HG02642 (cell line): ENCODE measurements around the gene TMEM108.

Experiments
- ATAC-seq: cut with Tn5 transposase; IDR thresholded peaks from one replicate; pipeline ENCODE4 v1.9.1; 2021; ENCODE audit warnings: mild to moderate bottlenecking; ENCODE audit not compliant: unreplicated experiment, poor library complexity

TMEM108 gene

DNA sequence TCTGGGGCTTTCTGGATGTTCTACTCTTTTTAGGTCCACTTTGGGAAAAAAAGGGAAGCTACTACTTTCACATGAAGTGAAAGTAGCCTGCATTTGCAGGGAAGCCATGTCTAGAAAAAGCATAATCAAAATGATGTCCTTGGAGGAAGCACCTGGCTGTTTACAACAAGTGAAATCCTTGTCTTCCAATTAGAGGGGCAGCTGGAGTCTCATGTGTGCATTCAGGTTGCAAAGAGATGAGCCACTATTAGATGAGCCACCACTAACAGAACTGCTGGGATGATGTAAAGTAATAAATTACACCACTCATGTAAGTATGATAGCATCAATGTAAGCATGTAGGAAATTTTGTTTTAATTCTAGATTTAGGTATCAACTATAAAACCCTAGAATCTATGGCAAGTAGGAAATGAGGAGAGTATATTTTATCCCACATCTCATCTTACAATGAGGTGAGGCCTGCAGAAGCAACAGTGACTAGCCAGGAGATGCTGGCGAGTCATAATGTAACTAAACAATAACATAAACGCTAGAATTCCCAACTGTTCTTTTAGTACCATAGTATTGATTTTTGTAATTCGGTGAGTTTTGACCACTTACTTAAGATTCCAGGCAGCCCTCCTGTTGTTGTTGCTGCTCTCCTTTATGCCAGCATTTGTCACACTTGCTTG, 75.9 kb downstream of the TMEM108 start:
- ATAC-seq, result no peak

DNA sequence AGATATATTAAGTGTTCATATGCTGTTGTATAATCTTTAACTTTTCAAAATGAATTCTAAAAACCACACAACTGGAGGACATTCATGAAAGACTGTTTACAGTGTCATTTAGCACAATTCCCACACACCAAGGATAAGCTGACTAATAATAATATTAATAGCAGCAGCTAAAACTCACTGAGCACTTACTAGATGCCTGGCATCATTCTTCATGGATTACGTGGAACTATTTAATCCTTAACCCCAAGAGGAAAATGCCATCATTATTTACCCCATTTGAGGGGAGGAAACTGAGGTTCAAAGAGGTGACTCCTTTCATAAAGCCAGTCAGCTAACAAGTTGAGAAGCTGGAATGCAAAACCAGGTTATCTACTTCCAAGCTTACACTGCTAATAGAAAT, 77.0 kb downstream of the TMEM108 start:
- no peak for ATAC-seq

DNA sequence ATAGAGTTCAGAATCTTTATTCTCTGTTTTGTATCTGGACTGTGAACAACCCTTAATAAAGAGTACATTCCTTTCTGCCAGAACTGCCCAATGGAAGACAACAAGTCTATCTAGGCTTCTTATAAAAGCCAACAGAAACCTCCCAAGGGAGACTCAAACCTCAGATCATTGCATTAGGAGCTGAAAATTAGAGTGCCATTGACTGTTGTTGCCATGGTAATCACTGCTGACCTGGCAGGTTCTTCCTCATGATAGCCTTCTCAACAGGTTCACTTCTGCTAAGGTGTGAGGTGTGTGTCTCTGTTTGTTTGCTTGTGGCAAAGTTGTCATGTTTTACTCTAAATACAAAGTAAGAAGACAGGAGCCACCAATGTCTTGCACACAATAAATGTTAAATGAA, 79.2 kb downstream of the TMEM108 start:
- ATAC-seq, result no peak

DNA sequence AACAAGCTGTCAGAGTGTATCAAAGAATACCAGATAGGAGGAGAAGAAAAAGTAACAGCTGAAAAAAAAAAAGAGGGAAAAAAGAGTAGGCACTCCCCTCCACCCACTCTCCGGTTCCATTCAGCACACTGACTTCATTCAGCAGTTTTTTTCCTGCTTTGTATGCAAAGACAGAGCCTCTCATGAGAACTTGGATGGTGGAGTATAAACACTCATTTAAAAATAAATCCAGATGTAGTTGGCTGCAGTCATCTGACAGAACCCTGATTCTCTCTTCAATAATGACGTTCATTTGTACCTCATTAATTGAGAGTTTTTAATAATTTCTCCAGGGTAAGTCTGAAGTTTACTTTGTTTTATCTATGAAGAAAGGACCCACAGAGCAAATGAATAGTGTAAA, 81.0 kb downstream of the TMEM108 start:
- ATAC-seq, result no peak

DNA sequence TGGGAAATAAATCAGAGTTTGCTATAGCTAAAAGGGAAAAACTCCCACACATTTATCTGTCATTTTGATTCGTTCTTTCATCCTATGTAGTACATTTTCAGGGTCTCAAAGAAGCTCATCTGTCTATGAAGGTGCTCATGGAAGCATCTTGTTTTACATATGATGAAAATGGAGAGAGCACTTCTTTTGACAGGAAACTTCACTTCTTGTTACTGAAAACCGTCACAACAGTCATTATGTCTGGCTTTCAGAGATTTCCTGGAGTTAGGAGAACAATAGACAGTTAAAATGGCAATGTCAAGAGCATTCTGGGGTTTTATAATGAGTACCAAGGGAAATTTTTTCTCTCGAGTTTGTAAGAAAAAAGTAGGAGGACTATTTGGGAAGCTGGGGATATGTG, 83.3 kb downstream of the TMEM108 start:
- ATAC-seq, result no peak

DNA sequence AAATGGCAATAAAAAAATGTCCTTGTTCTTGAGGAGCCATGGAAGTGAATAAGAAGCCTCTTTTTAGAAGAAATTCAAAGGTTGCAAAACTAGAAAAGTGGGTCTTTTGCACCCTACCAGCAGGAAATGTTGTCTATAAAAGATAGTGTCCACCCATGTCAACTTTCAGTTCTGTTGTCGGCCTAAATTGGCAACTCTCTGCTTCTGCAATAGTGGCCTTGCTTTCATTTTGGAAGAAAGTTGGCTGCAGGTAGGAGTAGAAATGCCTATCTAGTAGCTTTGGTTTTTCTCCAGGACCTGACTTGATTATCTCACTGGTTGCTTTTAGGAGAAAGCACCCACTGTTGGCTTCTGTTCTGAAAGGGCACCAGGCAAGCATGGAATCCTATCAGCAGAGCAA, 85.4 kb downstream of the TMEM108 start:
- no peak for ATAC-seq

DNA sequence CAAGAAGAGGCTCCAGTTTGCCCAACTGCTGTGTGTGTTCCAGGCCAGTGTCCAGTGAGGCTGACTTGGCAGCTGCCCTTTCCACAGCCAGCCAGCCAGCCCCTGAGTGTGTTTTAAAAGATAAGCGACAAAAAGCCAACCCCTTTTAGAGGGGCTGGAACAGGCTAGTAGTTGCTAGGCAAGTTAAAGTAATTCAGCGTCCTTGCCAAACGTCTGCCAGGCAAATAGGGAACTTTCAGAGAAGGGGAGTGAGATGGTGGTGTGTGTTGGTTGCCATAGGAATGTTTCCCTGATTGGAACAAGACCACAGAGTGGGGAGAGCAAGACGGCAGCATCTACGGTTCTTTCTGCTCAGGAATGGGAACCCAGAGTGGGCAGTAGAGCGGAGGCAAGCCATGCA, 86.3 kb downstream of the TMEM108 start:
- no peak for ATAC-seq

DNA sequence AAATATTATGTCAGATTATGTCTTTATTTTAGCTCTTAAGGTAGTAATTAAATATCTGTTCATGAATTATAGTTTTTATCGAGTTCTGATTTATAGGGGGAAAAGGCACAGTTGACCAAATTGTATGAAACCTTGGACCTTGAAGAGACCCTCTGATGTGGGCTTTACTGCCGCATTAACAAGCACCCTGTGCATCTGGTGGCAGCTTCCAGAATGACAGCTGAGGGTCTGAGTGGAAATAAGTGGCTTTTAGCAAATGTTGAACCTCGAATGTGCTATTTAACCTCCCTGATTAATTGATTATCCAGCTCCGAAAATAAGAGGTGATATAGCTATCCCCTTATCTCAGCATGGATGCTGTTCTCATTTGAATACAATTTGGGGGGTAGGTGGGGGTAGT, 87.0 kb downstream of the TMEM108 start:
- ATAC-seq, result no peak

DNA sequence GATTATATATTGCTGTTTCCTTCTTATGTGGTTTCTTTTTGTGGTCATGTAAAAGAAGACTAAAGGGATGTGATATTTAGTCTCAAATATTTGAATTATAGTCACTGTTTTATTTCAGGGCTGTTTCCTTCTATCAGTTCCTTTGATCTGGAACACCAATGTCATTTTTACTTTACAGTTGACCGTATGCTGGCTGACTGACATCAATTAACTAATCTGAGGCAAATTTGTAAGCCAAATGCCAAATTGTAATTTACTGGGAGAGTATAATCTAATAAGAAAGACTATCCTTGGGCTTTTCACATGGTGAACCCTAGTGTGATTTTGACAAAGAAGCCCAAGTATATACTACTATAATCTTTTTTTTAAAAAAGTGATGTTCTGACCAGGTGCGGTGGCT, 87.6 kb downstream of the TMEM108 start:
- ATAC-seq, result no peak

DNA sequence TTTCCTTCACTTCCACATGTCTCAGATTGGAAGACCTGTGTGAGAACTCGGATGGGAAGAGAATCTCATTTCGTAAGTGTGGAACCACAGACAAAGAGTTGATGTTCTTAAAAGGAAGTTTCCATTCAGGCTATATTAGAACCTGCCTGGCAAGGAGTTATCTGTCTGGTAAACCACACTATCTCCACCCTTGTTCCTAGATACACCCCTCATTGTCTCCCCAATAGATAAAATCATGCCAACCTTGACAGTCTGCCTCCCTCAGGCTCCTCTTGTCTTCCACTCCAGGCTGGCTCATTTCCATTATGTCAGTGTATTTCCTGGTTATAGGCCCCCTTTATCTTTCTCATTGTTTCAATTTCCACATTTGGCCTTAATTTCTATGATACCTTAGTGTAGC, 89.2 kb downstream of the TMEM108 start:
- no peak for ATAC-seq

DNA sequence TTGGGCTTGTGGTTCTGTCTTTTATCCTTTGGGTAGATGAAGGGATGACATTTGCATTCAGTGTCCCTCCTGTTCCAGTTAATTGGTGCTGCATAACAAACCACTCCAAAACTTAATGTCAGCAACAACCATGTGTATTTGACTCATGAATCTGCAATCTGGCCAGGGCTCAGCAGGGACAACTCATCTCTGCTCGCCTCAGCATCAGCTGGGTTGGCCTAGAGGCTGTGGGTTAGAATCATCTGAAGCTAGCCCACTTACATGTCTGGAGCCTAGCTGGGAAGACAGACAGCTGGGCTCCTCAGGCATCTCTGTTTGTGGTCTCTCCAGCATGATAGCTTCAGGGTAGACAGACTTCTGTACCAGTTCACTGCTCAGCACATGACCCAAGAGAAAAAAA, 92.0 kb downstream of the TMEM108 start:
- ATAC-seq, result no peak

DNA sequence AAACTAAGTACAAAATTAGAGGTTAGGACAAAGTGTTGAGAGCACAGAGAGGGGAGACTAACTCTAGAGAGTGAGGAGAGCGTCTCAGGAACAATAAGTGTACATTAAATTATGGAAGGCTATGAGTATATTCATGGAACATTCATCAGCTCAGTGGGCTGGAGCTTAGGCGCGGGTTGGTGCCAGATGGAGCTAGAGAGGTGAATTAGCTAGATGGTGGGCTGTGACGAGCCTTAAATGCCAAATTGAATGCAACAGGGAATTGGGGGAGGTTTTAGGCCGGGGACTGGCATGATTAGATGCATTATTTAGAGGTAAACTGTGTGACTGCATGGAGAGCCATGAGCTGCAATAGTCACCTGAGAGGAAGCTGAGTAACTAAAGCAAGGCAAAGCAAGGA, 97.1 kb downstream of the TMEM108 start:
- ATAC-seq, result no peak

DNA sequence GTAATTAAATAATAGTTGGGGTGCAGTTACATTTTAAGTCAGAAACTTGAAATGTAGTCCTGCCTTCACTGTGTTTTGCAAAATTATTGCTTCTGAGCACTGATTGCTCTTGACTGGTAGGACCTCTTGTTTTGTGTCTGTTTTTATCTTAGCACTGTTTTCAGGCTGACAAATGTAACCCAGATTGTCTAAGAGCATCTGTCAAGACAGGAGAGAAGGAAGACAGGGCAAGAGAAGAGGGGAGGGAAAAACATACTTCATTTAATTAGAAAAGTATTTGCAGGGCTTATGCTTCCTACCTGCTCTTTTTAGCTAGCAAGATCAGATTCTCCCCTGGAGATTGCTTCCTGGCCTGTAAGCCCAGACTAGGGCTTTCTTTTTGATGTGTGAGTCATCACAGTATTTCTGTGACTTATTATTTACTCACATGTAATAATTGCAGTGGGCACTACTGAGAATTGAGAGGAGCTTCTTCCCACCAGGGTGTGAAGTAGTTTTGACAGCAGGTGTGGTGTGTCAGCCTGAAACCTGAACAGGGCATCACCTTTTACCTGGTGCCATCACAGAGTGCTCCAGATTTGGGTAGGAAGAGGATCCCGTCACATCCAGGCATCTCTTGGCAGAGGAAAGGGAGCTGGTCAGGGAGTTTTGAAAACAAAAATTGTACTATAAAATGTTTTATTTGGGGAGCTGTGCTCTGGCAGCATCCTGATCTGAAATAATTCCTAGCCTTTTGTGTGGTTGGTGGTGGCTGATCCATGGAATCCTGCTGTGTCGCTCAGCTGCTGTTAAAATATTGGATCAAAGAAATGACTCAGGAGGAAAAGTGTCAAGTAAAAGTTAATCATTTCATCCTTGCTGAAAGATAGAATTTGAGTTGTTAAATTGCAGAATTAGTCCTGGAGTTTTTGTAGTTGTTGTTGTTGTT, 98.2 kb downstream of the TMEM108 start:
- ATAC-seq, result peak; percentile 65

DNA sequence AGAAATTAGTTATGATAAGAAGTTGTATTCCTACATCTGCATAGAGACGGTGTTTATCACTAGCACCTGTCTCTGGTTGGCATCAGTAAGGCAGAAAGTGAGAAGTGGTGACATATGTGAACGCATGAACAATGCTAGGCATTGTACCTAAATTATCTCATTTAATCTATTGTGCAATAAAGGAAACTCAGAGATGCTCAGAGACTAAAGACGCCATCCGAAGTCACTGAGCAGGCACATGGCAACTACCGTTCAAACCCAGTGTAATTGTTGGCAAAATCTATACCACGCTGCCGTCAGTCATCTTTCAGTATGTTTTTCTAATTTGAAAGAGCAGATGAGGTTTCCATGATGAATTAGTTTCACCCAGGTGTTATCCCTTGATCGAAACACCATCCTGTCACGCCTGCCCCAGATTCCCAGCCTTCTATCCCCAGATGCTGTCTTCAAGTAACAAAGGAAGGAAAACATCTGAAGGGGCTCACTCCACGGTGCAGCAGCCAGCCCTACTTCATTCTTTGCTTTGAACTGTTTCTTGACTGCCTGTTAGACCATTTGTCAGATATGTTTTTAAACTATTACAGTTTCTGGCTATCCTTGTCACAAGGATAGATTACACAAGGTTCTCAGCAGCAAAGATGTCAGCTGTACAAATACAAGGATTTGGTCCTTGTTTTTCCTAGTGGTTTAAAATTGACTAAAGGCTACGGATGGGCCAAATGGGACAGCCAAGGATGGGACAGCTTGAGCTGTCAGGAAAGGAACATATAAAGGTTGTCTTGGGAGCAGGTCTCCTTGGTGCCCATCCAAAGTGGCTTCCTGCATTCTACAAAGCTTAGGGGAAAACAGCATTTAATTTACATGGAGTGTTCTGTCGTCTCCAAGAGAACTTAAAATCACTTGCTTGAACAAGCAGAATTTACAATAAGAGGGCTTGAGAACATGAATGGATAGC, 99.1 kb downstream of the TMEM108 start:
- ATAC-seq, result peak; percentile 13

DNA sequence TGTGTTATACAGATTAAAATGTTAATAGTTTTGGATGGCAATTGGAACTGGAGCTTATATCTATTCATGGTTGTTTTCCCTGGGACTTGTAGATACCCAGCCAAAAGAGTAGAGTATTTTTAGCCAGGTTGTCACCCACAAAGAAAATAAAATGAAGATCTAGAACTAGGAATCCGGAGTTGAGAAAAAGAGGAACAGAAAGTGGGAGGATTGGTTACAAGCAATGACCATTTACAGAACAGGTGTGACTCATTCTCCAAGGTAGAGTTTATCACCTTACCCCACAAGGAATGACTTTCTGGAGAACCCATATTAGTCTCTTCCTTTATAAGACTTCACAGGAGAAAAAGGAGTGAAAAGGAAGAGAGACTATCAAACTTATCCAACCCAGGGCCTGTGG, 99.8 kb downstream of the TMEM108 start:
- ATAC-seq, result peak; percentile 84

DNA sequence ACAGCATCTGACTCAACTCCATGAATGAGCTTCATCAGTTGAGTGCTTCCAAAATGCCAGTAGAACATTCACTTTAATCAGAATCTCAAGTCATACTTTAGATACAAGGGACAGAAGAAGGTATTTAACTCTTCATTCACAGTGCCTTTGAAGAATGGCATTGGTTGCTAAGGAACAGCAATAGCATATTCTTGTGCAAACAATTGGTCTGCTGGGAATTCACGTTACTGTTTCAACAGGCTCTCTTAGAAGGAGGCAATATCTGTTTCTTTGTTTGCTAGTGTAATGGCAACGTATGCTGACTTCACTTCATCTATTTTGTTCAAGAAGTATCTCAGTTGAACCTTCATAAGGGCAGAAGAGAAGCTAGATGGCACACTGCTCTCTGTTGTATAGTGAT, 113.9 kb downstream of the TMEM108 start:
- ATAC-seq, result no peak

DNA sequence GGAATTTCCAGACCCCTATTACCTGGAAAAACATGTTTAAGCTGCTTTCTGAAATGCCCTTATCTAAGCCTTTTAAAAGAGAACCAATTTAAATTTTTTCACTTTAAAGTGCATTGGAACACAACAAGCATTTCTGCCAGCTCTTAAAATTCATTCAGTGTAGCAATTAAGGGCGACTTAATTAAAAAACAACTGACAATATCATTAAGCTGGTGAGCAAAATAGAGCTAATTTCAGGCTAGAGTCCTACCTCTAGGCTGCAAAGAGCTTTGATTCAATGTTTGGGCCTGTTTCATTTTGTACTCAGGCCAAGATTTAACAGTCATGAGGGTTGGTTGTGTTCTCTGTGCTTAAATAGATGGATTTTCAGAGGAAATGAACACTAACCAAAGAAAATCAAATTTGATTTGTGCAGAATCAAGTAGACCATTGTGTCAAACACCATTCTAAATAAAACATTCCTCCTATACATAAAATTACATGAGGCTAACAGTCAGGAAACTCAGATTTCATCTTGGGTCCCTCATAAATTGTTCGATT, 114.6 kb downstream of the TMEM108 start:
- ATAC-seq, result no peak

DNA sequence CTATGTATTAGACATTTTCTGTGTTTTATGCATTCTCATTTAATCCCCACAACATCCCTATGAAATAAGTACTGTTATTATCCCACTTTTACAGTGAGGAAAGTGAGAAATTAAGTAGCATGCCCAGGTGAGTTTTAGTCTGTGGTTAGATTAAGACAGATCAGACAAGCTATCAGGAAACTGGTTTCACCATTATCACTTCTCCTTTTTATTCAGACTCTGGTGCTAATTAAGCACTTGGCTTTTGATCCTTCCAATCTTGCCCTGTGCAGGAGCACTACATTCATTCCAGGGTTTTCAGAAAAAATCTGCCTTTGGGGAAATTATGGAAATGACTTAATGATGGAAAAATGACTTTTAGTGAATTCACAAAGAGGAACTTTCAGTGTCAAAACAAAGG, 115.2 kb downstream of the TMEM108 start:
- no peak for ATAC-seq

DNA sequence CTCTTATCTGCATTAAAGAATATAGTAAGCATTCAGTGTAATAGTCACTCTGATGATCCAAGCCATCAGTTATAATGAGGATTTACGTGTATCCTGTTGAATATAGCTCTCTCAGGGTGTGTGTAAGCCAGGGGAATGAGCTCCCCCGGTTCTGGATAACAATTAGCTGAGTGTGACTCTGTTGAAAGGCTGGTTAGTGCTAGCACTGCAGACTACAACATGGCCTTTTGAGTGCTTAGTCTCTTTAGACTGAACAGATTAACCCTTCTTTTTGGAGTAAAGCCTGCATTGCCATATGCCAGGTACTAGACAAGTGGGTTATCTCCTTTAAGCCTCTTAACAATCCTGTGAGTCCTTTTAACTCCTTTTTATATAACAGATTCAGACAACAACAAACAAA, 119.5 kb downstream of the TMEM108 start:
- no peak for ATAC-seq

DNA sequence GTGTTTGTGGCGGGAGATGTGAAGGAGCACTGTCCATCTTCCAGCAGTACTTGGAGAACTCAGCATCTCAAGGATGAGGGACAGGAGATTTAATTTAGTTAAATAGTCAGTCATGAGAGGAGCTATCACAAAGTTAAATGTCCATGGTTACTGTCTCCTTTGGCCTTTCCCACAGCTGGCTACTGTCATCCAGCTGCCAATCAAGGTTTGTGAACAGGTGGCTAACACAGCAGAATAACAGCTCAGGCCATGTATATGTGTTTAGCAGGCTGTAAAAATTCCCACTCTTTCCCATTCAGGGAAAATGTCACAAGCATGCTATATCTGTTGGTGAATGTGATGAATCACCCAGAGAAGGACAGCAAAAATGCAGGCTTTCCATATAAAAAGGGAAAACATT, 120.5 kb downstream of the TMEM108 start:
- ATAC-seq, result no peak
